ENCODE data around the gene CCBE1. TPM values are rescaled to one million over a fixed set of nuclear protein-coding genes. Genes with fewer than 3 reads are reported as not detected.
A peak's percentile ranks its signal among the peaks of the same experiment; 100 is the strongest.
"Not testable (repeated sequence)": the region's sequence is repeated elsewhere in the genome, so short reads cannot be mapped to it uniquely, and the experiment has no call there.

CCBE1 gene
- 1.3 and 1.5 TPM in 2 replicates for total RNA-seq (2014; rRNA removed; shearing (Covaris generic))

DNA sequence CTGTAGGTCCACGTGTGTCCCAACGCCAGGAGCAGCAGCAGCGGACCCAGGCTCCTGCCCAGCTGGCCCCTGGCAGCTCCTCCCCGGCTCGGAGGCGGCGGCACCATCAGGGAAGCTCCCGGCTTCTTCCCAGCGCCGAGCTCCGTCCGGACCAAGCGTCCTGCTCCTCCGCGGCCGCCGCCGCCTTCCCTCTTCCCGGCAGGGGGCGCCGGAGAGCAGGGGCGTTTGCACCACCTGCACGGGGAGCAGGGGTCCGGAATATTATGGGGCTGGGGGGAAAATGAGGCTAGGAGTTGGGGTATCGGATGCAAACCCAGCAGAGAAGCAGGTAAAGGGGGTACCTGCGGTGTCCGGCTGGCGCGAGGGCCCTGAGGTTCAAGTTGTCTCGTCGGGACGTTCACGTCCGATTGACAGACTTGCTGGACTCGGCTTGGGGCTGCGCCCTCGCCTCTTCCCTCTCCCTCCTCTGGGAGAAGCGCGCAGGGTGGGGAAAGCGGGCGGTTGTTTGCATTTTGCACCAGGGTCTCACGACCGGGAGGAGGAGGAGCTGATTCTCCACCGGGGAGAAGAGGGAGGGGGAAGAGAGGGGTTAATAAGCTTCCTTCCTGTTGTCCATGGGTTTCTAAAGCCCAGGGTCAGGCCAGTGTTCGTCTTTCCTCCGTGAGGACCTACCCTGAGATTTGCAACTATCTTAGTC lies at the start of gene CCBE1:
CCBE1 (minus strand) TSS at position 188 of the 697 bp plus-strand sequence.
- Histone ChIP-seq H3K27me3 (ENCODE audit: control insufficient read depth, insufficient read depth, low read length) (peaks cover 39% of the 10 kb centered on the region), H3K4me3 (ENCODE audit: insufficient read depth, low read depth, low read length) (peak within 1 kb of the TSS; percentile 63), H3K36me3 (replicated peaks; ENCODE audit: control insufficient read depth, insufficient read depth, low read length) (no peaks in the 10 kb centered on the region)
- DNase-seq = peak; percentile 92

DNA sequence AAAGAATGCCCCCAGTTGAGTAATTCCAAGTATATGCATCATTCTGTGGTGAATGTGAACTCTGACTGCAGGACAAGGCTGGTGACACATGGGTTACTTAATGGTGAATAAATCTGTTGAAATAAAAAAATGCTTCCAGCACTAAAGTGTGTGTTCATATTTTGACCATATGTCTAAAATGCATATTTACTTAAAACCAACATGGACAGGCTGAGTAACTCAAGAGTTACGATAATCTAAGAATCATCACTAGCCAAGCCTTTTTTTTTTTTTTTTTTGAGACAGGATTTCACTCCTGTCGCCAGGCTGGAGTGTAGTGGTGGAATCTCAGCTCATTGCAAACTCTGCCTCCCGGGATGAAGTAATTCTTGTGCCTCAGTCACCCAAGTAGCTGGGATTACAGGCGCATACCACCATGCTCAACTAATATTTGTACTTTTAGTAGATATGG lies 47.1 kb upstream of the CCBE1 start:
- no peak for DNase-seq
- Histone ChIP-seq H3K4me3 (ENCODE audit: insufficient read depth, low read depth, low read length) (no peak overlapping the region), H3K36me3 (replicated peaks; ENCODE audit: control insufficient read depth, insufficient read depth, low read length) (no peaks in the 10 kb centered on the region), H3K27me3 (ENCODE audit: control insufficient read depth, insufficient read depth, low read length) (no peaks in the 10 kb centered on the region)

DNA sequence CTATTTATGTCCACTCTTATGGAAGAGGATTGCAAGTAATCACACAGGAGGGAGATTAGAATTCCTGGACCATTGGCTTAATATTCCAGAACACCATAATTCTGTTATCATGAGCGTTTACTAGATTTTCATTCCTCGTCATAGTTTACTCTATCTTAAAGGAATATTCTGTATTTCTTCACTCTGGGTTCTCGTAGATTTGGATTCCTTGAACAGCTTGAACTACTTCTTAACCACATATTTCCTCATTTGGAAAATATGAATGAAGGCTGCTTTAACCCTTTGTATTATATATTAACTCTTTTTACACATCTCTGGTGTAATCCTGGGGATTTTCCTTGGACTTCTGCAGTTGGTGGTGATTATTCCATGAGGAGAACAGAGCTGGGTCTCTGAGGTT lies 46.3 kb upstream of the CCBE1 start:
- Histone ChIP-seq H3K27me3 (ENCODE audit: control insufficient read depth, insufficient read depth, low read length) (no peaks in the 10 kb centered on the region), H3K36me3 (replicated peaks; ENCODE audit: control insufficient read depth, insufficient read depth, low read length) (no peaks in the 10 kb centered on the region), H3K4me3 (ENCODE audit: insufficient read depth, low read depth, low read length) (no peak overlapping the region)
- DNase-seq = no peak

DNA sequence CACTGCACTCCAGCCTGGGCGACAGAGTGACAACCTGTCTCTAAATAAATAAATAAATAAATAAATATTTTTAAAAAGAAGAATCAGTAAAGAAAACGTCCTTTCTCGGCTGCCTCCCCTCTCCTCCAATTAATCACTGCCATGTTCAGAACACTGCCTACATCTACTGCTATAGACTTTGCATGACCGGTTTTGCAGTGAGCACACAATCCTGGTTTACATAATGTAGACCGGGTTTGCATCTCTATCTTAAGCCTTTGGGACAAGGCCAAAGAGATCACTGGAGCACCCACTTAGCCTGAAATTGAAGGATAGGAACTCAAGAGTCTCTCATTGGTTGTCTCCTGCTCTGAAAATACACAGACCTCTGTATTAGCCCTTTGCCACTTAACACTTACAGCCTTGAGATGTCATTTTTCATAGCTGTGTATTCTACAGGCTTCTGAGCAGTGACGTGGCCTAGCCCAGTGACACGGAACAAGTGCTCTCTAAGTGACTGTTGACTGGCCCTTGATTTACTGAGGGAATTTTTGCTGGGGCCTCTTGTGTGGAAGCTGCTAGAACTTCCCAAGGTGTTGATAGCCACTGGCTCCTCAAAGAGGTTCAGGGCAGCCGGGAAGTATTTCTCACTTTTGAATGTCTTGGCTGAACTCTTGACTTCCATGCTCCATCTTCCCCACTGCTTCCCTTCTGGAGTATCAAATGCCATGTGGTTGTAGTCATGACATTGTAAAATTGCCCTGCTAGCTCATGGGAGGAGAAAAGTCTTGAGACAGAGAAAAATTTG lies 45.3 kb upstream of the CCBE1 start:
- H3K36me3 ChIP-seq (replicated peaks; ENCODE audit: control insufficient read depth, insufficient read depth, low read length) = no peaks in the 10 kb centered on the region
- DNase-seq = no peak
- no peak overlapping the region for H3K4me3 ChIP-seq (ENCODE audit: insufficient read depth, low read depth, low read length)
- H3K27me3 ChIP-seq (ENCODE audit: control insufficient read depth, insufficient read depth, low read length) = no peaks in the 10 kb centered on the region

DNA sequence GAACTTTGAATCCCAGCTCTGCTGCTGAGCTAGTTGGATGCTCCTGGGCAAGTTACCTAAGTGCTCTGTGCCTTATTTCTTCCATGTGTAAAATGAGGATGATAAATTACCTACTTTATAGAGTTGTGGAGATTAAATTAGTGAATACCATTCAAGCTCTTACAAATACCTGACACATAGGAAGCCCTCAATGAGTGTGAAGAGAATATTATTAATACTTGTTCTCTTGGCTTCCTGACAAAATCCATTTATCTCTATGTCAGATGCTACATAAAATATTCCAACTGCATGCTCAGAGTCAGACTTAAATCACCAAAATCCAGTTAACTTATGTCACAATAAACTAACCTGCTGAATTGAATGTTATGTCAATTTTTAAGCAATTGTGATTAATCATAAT lies 42.9 kb upstream of the CCBE1 start:
- DNase-seq = no peak
- H3K4me3 ChIP-seq (ENCODE audit: insufficient read depth, low read depth, low read length) = no peak overlapping the region
- no peaks in the 10 kb centered on the region for H3K27me3 ChIP-seq (ENCODE audit: control insufficient read depth, insufficient read depth, low read length)
- H3K36me3 ChIP-seq (replicated peaks; ENCODE audit: control insufficient read depth, insufficient read depth, low read length) = no peaks in the 10 kb centered on the region

DNA sequence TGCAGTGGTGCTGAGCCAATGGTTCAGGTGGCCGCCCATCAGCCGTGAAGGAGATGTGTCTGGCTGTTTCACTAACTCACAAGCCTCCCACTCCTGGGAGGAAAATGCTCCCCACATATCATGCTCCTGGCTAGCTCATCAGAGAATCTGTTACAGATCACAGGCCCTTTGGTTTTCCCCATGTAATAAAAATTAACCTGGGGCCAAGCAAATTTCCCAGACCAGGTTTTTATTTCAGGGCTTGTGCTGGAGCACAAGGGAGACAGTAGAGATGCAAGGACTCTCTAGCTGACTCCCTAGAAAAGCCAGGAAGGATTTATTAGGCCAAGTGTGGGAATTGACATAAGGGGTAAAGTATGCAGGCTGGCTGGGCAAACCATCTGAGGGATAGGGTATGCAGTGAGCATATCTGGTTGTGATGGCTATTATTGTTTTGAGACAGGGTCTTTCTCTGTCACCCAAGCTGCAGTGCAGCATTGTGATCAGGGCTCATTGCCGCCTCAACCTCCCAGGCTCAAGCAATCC lies 40.6 kb upstream of the CCBE1 start:
- no peaks in the 10 kb centered on the region for H3K27me3 ChIP-seq (ENCODE audit: control insufficient read depth, insufficient read depth, low read length)
- no peak overlapping the region for H3K4me3 ChIP-seq (ENCODE audit: insufficient read depth, low read depth, low read length)
- no peak for DNase-seq
- H3K36me3 ChIP-seq (replicated peaks; ENCODE audit: control insufficient read depth, insufficient read depth, low read length) = no peaks in the 10 kb centered on the region

DNA sequence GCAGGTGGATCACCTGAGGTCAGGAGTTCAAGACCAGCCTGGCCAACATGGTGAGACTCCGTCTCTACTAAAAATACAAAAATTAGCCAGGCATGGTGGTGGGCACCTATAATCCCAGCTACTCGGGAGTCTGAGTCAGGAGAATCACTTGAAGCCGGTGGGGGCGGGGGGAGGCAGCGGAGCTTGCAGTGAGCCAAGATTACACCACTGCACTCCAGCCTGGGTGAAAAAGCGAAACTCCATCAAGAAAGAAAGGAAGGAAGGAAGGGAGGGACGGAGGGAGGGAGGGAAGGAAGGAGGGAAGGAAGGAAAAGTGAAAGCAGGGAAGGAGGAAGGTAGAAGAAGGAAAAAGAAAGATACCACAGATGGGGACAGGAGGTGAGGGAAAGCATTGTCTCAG lies 40.1 kb upstream of the CCBE1 start:
- H3K4me3 ChIP-seq (ENCODE audit: insufficient read depth, low read depth, low read length); DNase-seq; H3K36me3 ChIP-seq (replicated peaks; ENCODE audit: control insufficient read depth, insufficient read depth, low read length); H3K27me3 ChIP-seq (ENCODE audit: control insufficient read depth, insufficient read depth, low read length): not testable (repeated sequence)

DNA sequence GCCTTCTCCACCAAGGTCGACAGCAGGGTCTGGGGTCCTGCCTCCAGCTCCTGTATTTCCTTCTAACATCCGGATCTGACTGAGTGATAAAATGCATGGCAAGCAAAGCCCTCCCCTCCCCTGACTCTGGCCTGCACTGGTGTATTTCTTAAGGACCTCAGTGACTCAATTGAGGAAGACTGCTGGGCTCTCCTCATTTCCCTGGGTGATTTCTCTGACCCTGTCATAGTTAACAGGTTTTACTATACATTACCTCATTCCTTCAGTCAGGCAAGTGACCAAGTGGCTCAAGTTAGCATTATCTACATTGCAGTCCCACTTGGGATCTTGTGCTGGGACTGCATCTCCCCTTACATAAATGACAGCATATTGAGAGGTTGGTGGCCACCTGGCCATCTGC lies 38.8 kb upstream of the CCBE1 start:
- Histone ChIP-seq H3K27me3 (ENCODE audit: control insufficient read depth, insufficient read depth, low read length) (no peaks in the 10 kb centered on the region), H3K36me3 (replicated peaks; ENCODE audit: control insufficient read depth, insufficient read depth, low read length) (no peaks in the 10 kb centered on the region), H3K4me3 (ENCODE audit: insufficient read depth, low read depth, low read length) (no peak overlapping the region)
- DNase-seq = no peak

DNA sequence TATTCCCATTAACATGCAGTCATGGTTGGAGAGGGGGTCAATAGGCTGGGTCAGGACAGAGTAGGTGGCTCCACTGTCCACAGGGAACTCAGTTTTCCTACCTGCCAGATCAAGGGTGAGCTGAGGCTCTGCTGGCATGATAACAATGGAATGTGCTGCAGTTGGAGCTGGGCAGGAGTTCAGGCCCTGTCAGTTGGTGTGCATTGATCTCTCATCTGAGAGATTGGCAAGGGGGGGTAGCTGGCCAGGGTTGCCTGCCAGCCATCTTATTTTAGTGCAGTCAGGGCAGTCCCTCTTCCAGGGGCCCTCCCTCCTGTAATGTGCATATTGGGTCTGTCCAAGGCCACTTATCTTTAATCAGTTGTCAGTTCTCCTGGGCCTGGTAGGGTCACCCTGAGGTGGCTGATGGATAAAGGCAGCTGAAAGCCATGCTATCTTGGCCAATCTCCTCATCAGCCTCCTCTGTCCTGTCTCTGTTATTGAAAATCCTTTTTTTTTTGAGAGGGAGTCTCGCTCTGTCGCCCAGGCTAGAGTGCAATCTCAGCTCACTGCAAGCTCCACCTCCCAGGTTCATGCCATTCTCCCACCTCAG lies 38.1 kb upstream of the CCBE1 start:
- Histone ChIP-seq H3K4me3 (ENCODE audit: insufficient read depth, low read depth, low read length) (no peak overlapping the region), H3K36me3 (replicated peaks; ENCODE audit: control insufficient read depth, insufficient read depth, low read length) (no peaks in the 10 kb centered on the region), H3K27me3 (ENCODE audit: control insufficient read depth, insufficient read depth, low read length) (no peaks in the 10 kb centered on the region)
- DNase-seq = no peak

DNA sequence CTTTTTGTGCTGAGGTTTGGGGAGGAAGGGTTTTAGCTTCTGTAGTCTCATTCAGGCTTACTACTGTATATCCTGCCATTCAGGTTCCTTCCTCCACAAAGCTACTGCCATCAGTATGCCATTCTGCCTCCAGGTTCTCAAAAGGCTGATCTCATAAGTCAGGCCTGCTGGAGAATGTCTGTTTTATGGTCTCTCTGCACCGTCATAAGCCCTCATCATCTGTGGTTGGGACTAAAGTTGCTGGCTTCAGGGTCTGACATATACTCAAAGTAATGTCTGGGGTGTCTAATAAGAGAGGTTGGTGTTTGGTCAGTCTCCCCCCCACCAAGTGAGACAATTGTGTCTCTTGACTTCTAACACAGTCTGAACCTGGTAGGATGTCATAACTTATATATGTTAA lies 36.2 kb upstream of the CCBE1 start:
- no peaks in the 10 kb centered on the region for H3K36me3 ChIP-seq (replicated peaks; ENCODE audit: control insufficient read depth, insufficient read depth, low read length)
- H3K4me3 ChIP-seq (ENCODE audit: insufficient read depth, low read depth, low read length) = no peak overlapping the region
- DNase-seq = no peak
- no peaks in the 10 kb centered on the region for H3K27me3 ChIP-seq (ENCODE audit: control insufficient read depth, insufficient read depth, low read length)

DNA sequence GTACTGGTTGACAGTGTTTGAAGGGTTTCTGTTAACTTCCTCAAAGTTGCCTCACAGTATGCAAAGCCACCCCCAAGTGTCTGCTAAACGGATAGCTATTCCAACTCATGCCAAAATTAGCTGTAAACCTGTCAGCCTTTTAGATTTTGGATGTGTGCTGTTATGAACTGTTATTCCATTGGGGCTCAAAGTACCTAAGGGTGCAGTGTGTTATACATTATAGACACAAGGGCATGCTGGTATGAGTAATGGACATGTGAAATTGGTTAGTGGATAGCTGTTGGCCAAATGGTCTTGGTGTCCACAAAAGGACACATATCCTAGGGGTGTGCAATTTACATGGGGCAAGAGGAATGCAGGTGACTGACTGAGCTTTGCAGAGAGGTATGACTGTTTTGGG lies 33.7 kb upstream of the CCBE1 start:
- Histone ChIP-seq H3K36me3 (replicated peaks; ENCODE audit: control insufficient read depth, insufficient read depth, low read length) (no peaks in the 10 kb centered on the region), H3K4me3 (ENCODE audit: insufficient read depth, low read depth, low read length) (no peak overlapping the region), H3K27me3 (ENCODE audit: control insufficient read depth, insufficient read depth, low read length) (no peaks in the 10 kb centered on the region)
- DNase-seq = no peak

DNA sequence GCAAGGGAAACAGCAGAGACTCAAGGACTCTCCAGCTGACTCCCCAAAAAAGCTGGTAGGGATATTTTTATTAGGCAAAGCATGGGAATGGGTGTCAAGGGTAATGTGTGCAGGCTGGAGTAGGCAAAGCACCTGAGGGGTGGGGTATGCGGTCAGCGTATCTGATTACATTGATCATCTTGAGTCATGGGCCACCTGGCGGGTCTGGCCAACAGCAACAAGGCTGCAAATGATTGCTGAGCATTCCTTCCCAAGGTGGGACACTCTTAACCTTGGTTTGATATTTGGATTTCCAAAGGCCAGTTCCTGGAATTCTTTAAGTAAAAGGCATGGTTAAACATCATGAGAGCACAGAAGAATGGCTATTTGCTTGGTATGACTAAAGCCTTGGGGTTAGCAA lies 32.6 kb upstream of the CCBE1 start:
- Histone ChIP-seq H3K27me3 (ENCODE audit: control insufficient read depth, insufficient read depth, low read length) (no peaks in the 10 kb centered on the region), H3K36me3 (replicated peaks; ENCODE audit: control insufficient read depth, insufficient read depth, low read length) (no peaks in the 10 kb centered on the region), H3K4me3 (ENCODE audit: insufficient read depth, low read depth, low read length) (no peak overlapping the region)
- no peak for DNase-seq

DNA sequence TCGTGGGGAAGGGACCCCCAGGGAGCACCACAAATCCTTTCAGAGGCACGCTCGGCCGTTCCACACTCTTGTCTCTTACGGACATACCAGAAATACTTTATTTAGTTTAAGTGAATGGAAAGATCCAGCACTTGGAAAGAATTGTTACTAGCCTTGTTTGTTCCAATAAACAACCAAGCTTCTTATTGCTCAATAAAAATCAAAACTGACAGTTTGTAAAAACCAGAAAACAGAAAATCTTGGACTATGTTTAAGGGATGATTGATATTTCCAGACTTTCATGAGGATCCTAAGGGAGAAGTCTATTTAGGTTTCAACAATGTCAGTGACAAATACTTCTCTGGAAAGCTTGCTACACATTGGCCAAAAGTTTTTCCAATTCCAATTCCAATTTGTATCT lies 31.6 kb upstream of the CCBE1 start:
- no peak overlapping the region for H3K4me3 ChIP-seq (ENCODE audit: insufficient read depth, low read depth, low read length)
- no peaks in the 10 kb centered on the region for H3K36me3 ChIP-seq (replicated peaks; ENCODE audit: control insufficient read depth, insufficient read depth, low read length)
- H3K27me3 ChIP-seq (ENCODE audit: control insufficient read depth, insufficient read depth, low read length) = no peaks in the 10 kb centered on the region
- DNase-seq = no peak

DNA sequence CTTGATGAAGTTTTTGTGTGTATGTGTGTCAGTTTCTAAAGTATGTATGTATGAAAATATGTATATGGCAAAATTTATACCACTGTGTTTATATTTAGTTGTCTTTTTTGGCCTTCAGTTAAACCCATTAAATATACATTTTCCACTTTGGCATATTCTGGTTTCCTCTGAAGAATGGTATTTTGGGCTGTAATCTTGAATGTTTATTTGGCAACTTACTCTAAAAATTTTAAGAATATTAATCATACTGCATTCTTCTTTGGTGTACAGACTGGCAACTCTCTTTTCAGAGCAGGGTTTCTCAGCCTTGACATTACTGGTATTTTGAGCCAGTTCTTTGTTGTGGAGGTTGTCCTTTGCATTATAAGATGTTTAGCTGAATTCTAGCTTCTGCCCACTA lies 27.9 kb upstream of the CCBE1 start:
- DNase-seq = no peak
- Histone ChIP-seq H3K4me3 (ENCODE audit: insufficient read depth, low read depth, low read length) (no peak overlapping the region), H3K27me3 (ENCODE audit: control insufficient read depth, insufficient read depth, low read length) (no peaks in the 10 kb centered on the region), H3K36me3 (replicated peaks; ENCODE audit: control insufficient read depth, insufficient read depth, low read length) (no peaks in the 10 kb centered on the region)

DNA sequence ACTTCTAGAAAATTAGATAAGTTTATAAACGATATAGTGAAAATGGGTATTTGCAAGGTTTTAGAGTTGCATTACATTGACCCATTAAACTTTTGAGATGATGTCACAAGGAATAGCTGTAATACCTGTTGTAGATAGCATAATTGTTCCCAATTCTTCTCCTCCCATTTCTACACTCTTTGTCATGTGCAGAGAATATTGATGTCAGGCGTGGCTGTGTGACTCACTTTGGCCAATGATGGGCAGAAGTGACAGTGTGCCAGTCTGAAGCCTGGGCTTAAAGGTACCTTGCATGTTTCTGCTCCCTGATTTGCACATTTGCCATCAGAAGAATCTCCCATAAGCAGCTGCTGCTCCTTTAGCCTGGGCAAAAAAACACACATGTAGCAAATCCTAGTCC lies 26.9 kb upstream of the CCBE1 start:
- DNase-seq = no peak
- no peaks in the 10 kb centered on the region for H3K27me3 ChIP-seq (ENCODE audit: control insufficient read depth, insufficient read depth, low read length)
- no peaks in the 10 kb centered on the region for H3K36me3 ChIP-seq (replicated peaks; ENCODE audit: control insufficient read depth, insufficient read depth, low read length)
- H3K4me3 ChIP-seq (ENCODE audit: insufficient read depth, low read depth, low read length) = no peak overlapping the region
